GM12878 (cell line): ENCODE data around the gene STARD4. TPM values are rescaled to one million over a fixed set of nuclear protein-coding genes. Genes with fewer than 3 reads are reported as not detected.

ENCODE experiments used
- CHD1 ChIP-seq: IDR thresholded peaks from 2 replicates; pipeline ENCODE4 v1.6.1; 2012; ENCODE audit warnings: low read depth, low read length, improper control_type of control experiment
- CHD4 ChIP-seq: fragments of 200-600 bp; sonication (generic); IDR thresholded peaks from 2 replicates; pipeline ENCODE4 v1.6.1; 2016; ENCODE audit warnings: mild to moderate bottlenecking
- CREB1 ChIP-seq: IDR thresholded peaks from 2 replicates; pipeline ENCODE4 v1.6.1; 2012; ENCODE audit warnings: low read depth, mild to moderate bottlenecking, inconsistent platforms
- DPF2 ChIP-seq: fragments of 450-650 bp; IDR thresholded peaks from 2 replicates; pipeline ENCODE4 v1.6.1; 2017; ENCODE audit warnings: mild to moderate bottlenecking
- HDAC2 ChIP-seq: fragments of 200-600 bp; sonication (generic); IDR thresholded peaks from 2 replicates; pipeline ENCODE4 v1.6.1; 2017
- MTA2 ChIP-seq: fragments of 450-650 bp; IDR thresholded peaks from 2 replicates; pipeline ENCODE4 v1.6.1; 2016; ENCODE audit warnings: low read depth, mild to moderate bottlenecking, moderate library complexity
- NR2C1 ChIP-seq: fragments of 450-650 bp; IDR thresholded peaks from 2 replicates; pipeline ENCODE4 v1.6.1; 2017; ENCODE audit warnings: antibody characterized with exemption, mild to moderate bottlenecking, moderate library complexity
- PAX5 ChIP-seq: IDR thresholded peaks from 2 replicates; pipeline ENCODE4 v1.6.1; 2011; ENCODE audit warnings: low read depth, low read length, borderline replicate concordance
- RUNX3 ChIP-seq: IDR thresholded peaks from 2 replicates; pipeline ENCODE4 v1.6.1; 2012; ENCODE audit warnings: low read length, inconsistent platforms
- SMAD1 ChIP-seq: fragments of 450-650 bp; IDR thresholded peaks from 2 replicates; pipeline ENCODE4 v1.6.1; 2018; ENCODE audit warnings: mild to moderate bottlenecking, low read depth; ENCODE audit not compliant: partially characterized antibody
- TBL1XR1 ChIP-seq: IDR thresholded peaks from 2 replicates; pipeline ENCODE4 v1.6.1; 2012; ENCODE audit warnings: low read depth, low read length, improper control_type of control experiment
- TCF12 ChIP-seq: IDR thresholded peaks from 2 replicates; pipeline ENCODE4 v1.6.1; 2011; ENCODE audit warnings: low read depth, mild to moderate bottlenecking, low read length
- YY1 ChIP-seq: IDR thresholded peaks from 2 replicates; pipeline ENCODE4 v1.6.1; 2011; ENCODE audit warnings: low read depth, mild to moderate bottlenecking, low read length
- ZNF217 ChIP-seq: fragments of 450-650 bp; IDR thresholded peaks from 2 replicates; pipeline ENCODE4 v1.6.1; 2017; ENCODE audit warnings: antibody characterized with exemption, mild to moderate bottlenecking
- ZNF592 ChIP-seq: fragments of 450-650 bp; IDR thresholded peaks from 2 replicates; pipeline ENCODE4 v1.6.1; 2017; ENCODE audit warnings: mild to moderate bottlenecking, moderate library complexity
- ZNF622 ChIP-seq: fragments of 450-650 bp; IDR thresholded peaks from 2 replicates; pipeline ENCODE4 v1.6.1; 2017; ENCODE audit warnings: mild to moderate bottlenecking, inconsistent platforms
- ZSCAN29 ChIP-seq: fragments of 450-650 bp; IDR thresholded peaks from 2 replicates; pipeline ENCODE4 v1.6.1; 2017; ENCODE audit warnings: mild to moderate bottlenecking, moderate library complexity
- polyA plus RNA-seq, 11 experiments: library from polyadenylated mRNA; depleted of rRNA in 4 of 11; unstranded in 6 of 11; stranded (reverse) in 5 of 11; fragments of >200 nt; fragmentation: Nextera tagmentation in 4 of 11; fragmentation: Illumina TruSeq in 1 of 11; extraction: Ambion mirVana in 4 of 11; extraction: Trizol in 1 of 11; gene quantifications; 1 replicate in 1 of 11; 2 replicates in 10 of 11; pipeline versions ENCODE4 v1.2.1 to v1.2.3, GENCODE V29; 2011 to 2016; ENCODE audit warnings: inconsistent platforms in 2 of 11, missing spikeins in 2 of 11, low read depth in 1 of 11
- total RNA-seq, 4 experiments: library from RNA; depleted of rRNA in 3 of 4; stranded (reverse); fragments of >200 nt in 3 of 4; fragmentation: Illumina TruSeq in 1 of 4; extraction: Trizol in 1 of 4; gene quantifications; 2 replicates each; pipeline versions ENCODE4 v1.2.1 to v1.2.3, GENCODE V29; 2013 to 2021
- TF ChIP-seq, protein P1 (sequence below): fragments of 450-650 bp; IDR thresholded peaks from 2 replicates; pipeline ENCODE4 v1.6.1; 2017; ENCODE audit warnings: mild to moderate bottlenecking, moderate library complexity
- TF ChIP-seq, protein P2 (sequence below): IDR thresholded peaks from 2 replicates; pipeline ENCODE4 v1.6.1; 2012; ENCODE audit warnings: low read length, inconsistent platforms
- TF ChIP-seq, protein P3 (sequence below): fragments of 450-650 bp; IDR thresholded peaks from 2 replicates; pipeline ENCODE4 v1.6.1; 2017; ENCODE audit warnings: mild to moderate bottlenecking, low read depth, inconsistent platforms; ENCODE audit not compliant: poor library complexity, severe bottlenecking

Gene STARD4
- total and polyA plus RNA-seq, 10 of the 15 experiments (the other 5 are each of a cell fraction or from before 2014, with no cell fraction given): 41.9 to 190 (median 71.6) TPM

DNA sequence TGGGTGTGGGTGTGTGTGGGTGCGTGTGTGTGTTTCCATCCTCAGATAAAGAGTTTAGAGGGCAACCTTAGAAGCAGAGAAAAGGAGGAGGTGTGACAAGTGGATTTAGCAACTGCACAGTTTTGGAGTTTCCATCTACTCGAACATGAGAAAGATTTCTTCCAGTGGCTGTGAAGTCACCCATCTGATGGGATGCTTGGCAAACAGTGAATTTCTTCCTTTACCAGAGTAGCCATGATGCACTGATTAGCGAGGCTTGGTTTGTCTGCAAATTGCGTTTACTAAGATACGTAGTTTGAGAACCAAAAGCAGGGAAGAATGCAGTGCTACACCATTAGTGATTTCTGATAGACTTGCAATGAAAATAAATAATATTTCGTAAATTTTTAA lies 791 bp upstream of the STARD4 start (continued):
- TF ChIP-seq, protein P1, sequence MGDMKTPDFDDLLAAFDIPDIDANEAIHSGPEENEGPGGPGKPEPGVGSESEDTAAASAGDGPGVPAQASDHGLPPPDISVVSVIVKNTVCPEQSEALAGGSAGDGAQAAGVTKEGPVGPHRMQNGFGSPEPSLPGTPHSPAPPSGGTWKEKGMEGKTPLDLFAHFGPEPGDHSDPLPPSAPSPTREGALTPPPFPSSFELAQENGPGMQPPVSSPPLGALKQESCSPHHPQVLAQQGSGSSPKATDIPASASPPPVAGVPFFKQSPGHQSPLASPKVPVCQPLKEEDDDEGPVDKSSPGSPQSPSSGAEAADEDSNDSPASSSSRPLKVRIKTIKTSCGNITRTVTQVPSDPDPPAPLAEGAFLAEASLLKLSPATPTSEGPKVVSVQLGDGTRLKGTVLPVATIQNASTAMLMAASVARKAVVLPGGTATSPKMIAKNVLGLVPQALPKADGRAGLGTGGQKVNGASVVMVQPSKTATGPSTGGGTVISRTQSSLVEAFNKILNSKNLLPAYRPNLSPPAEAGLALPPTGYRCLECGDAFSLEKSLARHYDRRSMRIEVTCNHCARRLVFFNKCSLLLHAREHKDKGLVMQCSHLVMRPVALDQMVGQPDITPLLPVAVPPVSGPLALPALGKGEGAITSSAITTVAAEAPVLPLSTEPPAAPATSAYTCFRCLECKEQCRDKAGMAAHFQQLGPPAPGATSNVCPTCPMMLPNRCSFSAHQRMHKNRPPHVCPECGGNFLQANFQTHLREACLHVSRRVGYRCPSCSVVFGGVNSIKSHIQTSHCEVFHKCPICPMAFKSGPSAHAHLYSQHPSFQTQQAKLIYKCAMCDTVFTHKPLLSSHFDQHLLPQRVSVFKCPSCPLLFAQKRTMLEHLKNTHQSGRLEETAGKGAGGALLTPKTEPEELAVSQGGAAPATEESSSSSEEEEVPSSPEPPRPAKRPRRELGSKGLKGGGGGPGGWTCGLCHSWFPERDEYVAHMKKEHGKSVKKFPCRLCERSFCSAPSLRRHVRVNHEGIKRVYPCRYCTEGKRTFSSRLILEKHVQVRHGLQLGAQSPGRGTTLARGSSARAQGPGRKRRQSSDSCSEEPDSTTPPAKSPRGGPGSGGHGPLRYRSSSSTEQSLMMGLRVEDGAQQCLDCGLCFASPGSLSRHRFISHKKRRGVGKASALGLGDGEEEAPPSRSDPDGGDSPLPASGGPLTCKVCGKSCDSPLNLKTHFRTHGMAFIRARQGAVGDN: peak; percentile 65
- TF ChIP-seq CREB1 (no peak), CHD1 (no peak), SMAD1 (peak; percentile 6), PAX5 (0 out of 2 replicates have a peak, but pooled peaks have one; percentile 31), YY1 (0 out of 2 replicates have a peak, but pooled peaks have one; percentile 13), TCF12 (no peak), CHD4 (no peak), HDAC2 (no peak), ZNF592 (no peak), MTA2 (0 out of 2 replicates have a peak, but pooled peaks have one; percentile 53), NR2C1 (peak; percentile 68; the same call in 1 of the 2 replicates), ZSCAN29 (peak; percentile 48; the same call in 1 of the 2 replicates), DPF2 (0 out of 2 replicates have a peak, but pooled peaks have one; percentile 20), ZNF622 (no peak), TBL1XR1 (no peak), RUNX3 (no peak), ZNF217 (peak; percentile 71; the same call in 1 of the 2 replicates)
- TF ChIP-seq, protein P2, sequence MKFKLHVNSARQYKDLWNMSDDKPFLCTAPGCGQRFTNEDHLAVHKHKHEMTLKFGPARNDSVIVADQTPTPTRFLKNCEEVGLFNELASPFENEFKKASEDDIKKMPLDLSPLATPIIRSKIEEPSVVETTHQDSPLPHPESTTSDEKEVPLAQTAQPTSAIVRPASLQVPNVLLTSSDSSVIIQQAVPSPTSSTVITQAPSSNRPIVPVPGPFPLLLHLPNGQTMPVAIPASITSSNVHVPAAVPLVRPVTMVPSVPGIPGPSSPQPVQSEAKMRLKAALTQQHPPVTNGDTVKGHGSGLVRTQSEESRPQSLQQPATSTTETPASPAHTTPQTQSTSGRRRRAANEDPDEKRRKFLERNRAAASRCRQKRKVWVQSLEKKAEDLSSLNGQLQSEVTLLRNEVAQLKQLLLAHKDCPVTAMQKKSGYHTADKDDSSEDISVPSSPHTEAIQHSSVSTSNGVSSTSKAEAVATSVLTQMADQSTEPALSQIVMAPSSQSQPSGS: no peak
- TF ChIP-seq, protein P3, sequence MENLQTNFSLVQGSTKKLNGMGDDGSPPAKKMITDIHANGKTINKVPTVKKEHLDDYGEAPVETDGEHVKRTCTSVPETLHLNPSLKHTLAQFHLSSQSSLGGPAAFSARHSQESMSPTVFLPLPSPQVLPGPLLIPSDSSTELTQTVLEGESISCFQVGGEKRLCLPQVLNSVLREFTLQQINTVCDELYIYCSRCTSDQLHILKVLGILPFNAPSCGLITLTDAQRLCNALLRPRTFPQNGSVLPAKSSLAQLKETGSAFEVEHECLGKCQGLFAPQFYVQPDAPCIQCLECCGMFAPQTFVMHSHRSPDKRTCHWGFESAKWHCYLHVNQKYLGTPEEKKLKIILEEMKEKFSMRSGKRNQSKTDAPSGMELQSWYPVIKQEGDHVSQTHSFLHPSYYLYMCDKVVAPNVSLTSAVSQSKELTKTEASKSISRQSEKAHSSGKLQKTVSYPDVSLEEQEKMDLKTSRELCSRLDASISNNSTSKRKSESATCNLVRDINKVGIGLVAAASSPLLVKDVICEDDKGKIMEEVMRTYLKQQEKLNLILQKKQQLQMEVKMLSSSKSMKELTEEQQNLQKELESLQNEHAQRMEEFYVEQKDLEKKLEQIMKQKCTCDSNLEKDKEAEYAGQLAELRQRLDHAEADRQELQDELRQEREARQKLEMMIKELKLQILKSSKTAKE: peak; percentile 7
